Activated CD8-positive, alpha-beta memory T cell treated with anti-CD3 and anti-CD28 coated beads for 48 hours (primary cell): ENCODE results near the gene VPS26A.
"Not testable (repeated sequence)": the region's sequence is repeated elsewhere in the genome, so short reads cannot be mapped to it uniquely, and the experiment has no call there.

Experiments
- DNase-seq, 3 experiments: peaks; one replicate each; pipeline ENCODE4 v3.0.0-alpha.2; 2020; ENCODE audit warnings: low read depth in 2 of 3, low spot score in 2 of 3

Gene VPS26A

DNA sequence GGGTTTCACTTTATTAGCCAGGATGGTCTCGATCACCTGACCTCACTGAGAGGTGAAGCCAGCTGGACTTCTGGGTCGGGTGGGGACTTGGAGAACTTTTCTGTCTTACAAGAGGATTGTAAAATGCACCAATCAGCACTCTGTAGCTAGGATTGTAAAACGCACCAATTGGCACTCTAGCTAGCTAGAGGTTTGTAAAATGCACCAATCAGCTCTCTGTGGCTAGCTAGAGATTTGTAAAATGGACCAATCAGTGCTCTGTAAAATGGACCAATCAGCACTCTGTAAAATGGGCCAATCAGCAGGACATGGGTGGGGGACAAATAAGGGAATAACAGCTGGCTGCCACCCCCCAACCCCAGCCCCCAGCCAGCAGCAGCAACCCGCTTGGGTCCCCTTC lies 51.3 kb downstream of the VPS26A start:
- DNase-seq: not testable (repeated sequence)

DNA sequence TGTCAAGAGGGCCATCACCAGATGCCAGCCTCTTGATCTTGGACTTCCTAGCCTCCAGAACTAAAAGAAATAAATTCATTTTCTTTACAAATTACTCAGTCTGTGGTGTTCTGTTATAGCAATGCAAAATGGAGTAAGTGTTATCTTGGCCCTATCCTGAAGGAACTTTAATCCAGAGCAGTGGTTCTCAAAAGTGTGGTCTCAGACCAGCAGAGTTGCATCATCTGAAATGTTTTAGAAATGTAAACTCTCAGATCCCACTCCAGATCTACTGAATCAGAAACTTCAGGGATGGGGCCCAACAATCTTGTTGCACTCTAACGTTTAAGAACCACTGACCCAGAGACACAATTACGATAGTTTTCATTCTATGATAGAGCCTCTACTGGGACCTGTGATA lies 52.8 kb downstream of the VPS26A start:
- no peak for DNase-seq

DNA sequence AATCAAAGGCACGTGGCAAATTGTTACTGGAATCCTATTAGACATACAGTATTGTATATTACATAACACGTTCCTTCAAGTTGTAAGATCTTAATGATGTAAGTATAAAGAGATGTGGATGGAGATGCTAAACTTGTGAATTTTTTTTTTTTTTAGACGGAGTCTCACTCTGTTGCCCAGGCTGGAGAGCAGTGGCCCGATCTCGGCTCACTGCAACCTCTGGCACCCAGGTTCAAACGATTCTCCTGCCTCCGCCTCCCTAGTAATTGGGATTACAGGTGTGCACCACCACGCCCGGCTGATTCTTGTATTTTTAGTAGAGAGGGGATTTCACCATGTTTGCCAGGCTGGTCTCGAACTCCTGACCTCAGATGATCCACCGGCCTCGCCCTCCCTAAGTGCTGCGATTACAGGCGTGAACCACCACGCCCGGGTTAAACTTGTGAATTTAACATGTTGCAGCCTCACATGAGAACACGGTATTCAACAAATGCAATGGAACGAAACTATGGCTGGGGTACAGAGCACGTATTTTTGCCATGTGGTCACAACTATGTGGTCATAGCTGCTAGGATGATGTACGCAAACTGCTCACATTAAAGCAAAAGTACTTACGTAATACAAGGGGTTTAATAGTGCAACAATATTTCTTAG lies 55.2 kb downstream of the VPS26A start:
- peak in 2 of 3 experiments; percentile 12 to 15 for DNase-seq

DNA sequence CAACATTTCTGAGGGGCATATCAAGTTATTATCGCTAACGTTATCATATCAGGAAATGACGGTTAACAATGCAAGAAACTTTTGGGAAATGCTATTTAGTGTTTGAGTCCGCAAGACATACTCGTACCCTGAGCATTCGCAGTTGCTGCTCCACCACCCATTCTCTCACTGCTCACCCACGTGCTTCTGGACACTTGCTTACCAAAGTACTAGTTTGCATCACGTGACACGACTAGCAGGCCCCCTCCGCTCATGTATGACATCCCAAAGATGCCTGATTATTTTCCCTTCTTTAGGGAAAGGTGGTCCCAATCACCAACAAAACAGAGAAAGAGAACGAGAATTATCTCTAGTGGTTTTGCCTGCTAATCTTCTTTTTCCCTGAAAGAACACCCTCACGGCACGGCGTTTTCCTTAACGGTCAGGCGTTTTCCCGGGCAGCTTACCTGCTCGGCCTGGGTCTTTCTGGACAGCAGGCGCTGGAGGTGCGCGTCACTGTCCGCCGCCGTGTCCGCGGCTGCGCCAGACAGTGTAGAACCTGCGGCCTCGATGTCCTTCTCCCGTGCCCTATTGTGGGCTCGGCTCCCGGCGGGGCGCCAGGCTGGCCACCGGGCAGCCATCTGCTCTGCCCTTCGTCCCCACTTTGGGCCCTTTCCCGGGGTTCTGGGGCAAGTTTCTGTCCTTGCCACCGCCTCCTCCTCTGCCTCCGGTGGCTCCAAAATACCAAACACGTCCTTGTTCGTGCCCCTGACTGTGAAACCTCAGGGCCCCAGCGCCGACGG lies 56.0 kb downstream of the VPS26A start, which contains the start of gene SUPV3L1:
TSS of gene SUPV3L1 (plus strand) at position 492 of the 782 bp plus-strand sequence. CDS start at position 550, 58 bp downstream.
- DNase-seq: peak; percentile 68 to 90 (median 86)

DNA sequence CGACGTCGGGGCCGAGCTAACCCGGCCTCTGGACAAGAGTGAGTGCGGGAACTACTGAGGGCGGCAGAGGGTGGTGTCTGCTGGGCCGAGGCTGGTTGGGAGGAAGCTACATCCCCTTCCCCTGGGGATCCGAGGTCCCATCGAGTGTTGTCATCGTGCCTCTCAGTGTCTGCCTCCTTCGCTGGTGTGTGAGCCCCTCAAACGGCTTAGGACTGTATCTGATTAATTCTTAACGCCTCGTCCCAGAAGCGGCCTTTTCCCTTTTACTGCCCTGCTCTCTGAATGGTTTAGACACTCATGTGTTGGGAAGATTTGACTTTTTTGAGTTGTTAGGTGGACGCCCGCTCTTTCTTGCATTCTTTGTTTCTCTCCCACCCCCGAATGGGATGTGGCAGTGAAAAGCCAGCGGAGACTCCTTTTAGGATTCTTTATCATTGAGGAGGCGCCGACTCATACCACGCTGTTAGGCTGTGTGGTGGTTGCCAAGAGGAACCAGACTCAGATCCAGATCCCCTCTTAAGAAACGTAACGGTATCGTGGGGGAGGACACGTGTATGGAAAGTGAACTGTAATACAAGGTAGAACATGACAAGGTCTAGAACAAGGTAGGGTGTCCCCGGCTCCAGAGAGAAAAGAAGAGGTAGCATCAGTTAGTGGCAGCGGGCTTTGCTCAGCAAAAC lies 56.7 kb downstream of the VPS26A start:
- peak in 1 of 3 experiments; percentile 4 for DNase-seq

DNA sequence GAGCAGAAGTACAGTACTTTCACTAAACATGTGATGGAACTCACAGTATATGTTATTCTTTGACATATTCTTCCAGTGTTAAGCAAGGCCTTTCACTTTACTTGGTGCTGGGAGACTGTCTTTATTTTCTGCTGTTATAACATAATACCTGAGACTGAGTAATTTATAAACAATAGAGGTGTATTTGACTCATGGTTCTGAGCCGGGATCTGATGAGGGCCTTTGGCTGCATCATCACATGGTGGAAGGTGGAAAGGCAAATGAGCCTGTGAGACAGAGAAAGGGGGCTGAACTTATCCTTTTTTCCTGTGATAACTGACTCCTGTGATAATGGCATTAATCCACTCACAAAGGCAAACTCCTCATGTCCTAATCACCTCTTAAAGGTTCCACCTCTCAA lies 57.5 kb downstream of the VPS26A start:
- DNase-seq: no peak

DNA sequence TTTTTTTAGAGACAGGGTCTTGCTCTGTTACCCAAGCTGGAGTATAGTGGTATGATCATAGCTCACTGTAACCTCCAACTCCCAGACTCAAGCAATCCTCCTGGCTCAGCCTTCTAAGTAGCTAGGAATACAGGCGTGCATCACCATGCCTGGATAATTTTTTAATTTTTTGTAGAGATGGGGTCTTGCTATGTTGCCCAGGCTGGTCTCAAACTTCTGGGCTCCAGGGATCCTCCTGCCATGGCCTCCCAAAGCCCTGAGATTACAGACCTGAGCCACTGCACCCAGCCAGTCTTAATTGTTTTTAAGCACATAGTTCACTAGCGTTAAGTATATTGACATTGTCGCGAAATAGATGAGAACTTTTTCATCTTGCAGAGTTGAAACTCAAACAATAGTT lies 58.0 kb downstream of the VPS26A start:
- no peak for DNase-seq

DNA sequence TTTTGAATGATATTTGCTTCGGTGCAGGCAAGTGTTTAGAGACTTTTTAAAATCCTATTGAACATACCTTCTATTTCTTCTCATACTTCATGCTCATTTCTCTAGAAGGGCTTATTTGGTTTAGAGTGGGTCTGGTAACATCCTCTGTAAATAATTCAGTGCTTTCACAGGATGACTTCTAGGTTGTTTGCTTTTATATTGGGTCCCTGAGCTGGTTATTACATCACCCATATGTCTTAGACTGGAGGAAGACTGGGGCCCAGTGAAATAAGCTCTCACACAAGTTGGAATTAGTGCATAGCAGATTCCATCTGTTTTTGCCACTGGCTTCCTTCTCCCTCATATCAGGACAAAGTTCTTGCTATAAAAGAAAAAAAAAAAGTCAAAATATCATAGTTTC lies 62.5 kb downstream of the VPS26A start:
- no peak for DNase-seq

DNA sequence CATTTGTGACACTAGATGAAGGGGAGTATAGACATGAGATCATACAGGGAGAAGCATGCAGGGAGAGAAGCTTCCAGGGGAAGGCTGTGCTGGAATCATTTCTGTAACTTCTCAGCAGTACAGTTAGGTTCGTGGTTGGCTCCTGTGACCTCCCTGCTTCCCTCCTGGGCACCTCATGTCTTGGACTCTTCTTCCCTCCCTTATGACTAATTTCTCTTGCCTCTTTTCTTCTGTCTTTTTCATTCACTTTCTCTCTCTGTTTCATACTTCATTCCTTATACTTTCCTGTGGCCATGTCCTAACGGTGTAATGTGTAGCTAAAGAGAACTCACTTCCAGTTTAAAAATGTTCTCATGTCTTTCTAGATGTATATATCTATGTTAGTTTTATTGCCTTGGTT lies 77.1 kb downstream of the VPS26A start:
- DNase-seq: no peak

DNA sequence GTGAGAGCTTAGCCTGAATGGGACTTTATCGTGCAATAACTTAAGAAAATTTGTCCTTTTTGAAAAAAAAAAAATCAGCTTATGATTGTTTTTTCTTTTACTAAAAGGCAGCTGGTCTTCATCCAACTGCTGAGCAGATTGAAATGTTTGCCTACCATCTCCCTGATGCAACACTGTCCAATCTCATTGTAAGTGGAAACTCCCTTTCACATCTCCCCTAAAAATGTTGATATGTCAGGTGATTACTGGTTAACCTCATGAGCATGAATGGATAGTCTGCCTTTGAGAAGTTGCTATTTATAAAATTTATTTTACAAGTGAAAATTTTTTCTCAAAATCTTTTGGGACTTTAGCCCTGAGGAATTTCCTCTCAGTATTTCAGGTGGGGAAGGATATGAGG lies 78.4 kb downstream of the VPS26A start:
- no peak for DNase-seq

DNA sequence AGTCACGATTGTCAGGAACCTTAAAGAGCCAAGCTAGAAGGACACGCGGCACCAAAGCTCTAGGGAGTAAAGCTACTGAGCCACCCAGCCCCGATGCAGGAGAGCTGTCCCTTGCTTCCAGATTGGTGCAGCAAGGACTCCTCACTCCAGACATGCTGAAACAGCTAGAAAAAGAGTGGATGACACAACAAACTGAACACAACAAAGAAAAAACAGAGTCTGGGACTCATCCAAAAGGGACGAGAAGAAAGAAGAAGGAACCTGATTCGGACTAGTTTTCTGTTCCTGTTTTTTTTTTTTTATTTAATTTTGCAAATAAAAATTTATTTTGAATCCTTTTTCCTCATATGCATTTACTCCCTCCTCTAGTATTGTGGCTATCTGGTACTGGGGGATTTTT lies 84.8 kb downstream of the VPS26A start:
- no peak for DNase-seq

DNA sequence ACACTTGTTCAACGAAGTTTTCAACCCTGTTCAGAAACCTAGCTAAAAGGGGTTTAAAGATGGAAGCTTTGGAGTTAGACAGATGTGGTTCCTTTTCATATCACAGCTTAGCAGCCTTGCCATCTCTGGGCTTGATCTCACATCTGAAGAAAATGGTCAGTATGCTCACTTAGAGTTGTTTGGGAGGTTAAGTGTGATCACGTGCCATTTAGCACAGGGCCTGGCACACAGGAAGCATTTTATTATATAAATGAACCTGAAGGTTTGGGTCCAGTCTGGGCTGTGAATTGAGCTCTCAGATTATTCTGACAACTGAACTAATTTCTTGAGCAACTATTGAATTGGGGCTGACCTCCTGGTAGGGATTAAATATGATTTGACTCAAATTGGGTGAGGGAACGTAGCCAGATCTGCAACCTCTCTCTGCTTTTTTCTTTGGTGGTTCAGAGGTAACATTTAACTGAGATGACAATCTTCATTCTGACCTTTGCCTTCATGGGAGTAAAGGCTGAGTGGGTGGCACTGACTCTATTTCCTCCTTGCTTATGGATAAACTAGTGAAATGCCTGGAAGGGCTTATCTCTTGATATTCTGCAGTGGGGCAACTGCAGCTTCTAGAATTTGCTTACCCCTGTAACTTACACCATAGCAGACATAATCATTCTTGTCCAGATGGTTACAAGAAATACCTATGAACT lies 86.0 kb downstream of the VPS26A start:
- DNase-seq: no peak

DNA sequence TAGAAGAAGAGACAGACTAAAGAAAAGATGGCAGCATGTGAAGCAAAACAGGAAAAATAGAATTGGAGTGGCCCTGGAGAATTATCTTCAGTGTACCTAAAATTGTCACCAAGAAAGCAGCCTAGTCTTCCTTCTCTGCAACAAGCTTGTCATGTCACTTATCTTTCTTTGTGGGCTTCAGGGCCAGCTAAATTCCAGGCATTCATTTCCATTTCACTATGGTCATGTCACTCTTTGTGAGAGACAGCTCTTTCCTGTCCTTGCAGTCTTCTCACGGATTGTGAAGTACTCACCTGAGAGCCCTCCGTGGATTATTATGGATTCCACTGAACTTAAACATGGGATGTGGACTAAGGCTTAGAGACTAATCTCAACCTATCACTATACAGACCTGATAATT lies 87.1 kb downstream of the VPS26A start:
- no peak for DNase-seq

DNA sequence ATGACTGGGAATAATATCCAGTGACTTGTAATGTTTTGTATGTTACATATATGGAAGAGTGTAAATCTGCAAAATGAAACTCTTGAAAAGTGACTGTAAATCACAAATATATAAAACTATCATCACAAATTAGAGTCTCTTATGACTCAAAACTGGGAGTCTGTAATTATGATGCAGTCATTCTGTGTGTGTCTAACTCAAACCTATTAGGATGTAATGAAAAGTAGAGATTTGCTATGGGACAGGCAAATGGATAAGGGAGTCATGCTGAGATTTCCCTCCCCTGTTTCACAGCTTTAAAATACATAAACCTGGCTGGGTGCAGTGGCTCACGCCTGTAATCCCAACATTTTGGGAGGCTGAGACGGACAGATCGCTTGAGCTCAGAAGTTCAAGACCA lies 87.5 kb downstream of the VPS26A start:
- no peak for DNase-seq

DNA sequence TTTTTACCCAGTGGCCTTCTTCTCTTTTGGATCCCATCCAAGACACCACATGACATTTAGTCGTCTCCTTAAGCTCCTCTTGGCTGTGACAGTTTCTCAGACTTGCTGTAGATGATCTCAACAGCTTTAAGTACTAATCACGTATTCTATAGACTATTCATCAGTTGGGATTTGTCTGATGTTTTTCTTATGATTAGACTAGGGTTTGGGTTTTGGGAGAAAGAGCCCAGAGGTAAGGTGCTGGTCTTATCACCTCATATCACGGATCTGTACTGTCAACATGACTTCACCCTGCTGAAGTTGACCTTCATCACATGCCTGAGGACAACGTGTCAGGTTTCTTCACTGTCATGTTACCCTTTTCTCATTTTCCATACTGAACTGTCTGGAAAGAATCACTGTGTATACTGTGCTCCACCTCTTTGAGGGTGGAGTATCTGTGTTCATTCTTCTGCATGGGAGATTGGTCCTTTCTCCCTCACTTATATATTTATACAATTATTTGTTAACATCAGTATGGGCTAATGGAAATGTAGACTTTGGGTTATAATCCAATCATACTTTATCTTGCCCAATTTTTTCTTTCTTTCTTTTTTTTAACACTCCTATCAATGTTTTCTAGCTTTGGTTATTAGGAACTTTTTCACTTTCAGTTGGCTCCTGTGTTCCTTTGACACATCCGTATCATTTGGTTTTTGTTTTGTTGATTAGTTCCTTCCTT lies 89.8 kb downstream of the VPS26A start:
- no peak for DNase-seq

DNA sequence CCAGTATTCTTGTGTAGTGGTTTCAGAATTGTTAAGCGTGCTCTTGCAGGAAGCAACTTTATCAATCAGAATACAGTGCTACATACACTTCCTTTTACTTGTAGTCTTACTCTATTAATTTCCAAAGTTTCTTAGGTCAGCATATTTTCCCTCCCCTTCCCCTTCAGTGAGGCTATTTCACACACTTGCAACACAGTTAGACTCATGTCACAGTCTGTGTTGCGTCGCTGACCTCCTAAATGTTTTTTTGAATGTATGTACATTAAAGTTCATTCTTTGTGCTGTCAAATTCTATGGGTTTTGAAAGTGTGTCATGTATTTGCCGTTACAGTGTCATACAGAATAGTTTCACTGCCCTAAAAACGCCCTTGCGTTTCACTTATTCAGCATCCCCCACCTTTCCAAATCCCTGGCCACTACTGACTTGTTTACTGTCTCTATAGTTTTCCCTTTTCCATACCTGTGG lies 90.7 kb downstream of the VPS26A start:
- DNase-seq: no peak

DNA sequence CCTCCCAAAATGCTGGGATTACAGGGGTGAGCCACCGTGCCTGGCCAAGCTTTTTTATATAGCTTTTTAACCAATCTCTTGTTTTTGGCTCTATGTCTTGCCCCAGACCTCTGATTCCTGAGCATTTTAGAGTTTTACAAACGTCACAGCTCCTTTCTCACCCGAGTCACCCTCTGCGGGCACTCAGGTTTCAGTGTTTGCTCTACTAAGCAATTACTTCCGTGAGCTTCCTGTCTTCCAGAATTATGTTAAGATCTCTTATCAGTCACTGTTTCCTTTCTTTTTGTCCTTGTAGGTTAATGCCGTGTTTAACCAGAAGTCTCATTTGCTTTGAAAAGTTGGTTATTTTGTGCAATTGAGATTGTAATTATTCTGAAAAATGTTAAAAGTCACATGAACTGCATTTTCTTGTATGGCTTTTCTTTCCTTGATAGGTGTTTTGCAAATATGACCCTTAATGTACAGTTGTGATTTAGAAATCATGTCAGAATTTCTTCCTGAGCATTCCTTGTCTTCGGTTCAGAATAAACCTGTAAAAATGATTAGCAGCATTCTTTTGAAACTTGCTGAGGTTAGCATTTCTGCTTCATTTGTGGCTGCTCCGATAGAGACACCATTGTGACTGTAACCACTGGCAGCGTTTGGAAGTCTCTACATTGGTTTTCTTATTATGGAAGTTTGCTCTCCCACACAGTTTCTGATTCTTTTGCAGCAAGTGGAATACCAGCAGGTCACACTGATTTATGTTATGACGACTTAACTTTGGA lies 91.6 kb downstream of the VPS26A start:
- no peak for DNase-seq

DNA sequence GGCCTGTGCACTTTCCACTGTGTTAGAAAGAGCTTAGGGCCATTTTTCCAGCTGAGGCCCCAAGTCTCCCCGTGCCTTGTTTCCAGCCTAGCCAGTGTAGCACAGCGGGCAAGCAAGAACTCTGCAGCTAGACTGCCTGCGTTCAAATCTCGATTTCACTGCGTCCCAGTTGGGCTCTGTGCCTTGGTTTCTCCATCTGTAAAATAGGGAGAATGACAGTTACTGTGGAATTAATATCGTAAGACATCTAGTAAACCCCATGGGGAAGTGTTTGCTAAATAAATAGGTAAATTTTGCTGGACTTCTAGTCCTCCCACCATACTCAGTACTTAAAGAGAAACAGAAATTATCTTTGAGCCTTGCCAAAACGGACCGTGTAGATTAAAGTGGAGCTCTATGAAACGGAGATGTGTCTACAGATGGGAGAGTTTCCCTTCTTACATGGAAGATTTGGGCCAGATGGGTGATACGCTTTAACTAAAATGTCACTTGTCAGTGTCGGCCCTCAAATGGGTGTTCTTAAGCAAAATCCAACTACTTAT lies 92.7 kb downstream of the VPS26A start:
- no peak for DNase-seq

DNA sequence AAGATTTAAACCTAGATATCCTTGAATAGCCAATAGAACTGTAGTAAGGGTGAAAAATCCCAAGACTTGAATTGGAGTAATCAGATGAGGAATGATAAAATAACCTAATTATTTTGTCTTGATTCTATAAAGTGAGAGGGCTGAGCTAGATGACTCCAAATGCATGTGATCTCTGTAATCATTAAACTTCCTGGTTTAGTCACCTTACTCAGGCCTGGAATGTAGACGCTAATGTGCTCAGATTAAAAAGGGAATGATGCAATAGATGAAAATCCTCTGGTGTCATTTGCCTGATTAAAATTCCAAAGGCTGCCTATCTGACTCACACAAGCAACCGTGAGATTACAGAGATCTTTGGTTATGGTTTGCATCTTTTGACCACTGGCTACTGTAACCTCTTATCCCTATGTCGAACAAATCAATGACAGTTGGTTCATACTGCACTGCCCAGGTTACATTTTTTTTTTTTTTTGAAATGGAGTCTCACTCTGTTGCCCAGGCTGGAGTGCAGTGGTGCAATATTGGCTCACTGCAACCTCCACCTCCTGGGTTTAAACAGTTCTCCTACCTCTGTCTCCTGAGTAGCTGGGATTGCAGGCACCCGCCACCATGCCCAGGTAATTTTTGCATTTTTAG lies 93.3 kb downstream of the VPS26A start:
- no peak for DNase-seq
